Endothelial cell of umbilical vein (primary cell): ENCODE results near the gene SFMBT2. TPM values are rescaled to one million over a fixed set of nuclear protein-coding genes. Genes with fewer than 3 reads are reported as not detected.

ENCODE experiments used
- BruUV-seq: library from RNA; stranded (reverse); fragments of 400-500 nt; replicated peaks from 2 replicates; lab custom pipeline; 2021; lab: Mats Ljungman, UMichigan
- CTCF ChIA-PET: fragments of 300-600, 350-600 bp; sonication (Branson Sonifier 250); formaldehyde crosslinking; loops from one replicate; lab custom pipeline; 2021; ENCODE audit warnings: antibody characterized with exemption, inconsistent platforms; lab: Charles Lee
- POLR2A ChIA-PET: fragments of 300-600, 350-600 bp; sonication (Branson Sonifier 250); formaldehyde crosslinking; loops from one replicate; lab custom pipeline; 2021; ENCODE audit warnings: antibody characterized with exemption, inconsistent platforms; lab: Charles Lee
- DNase-seq: peaks from one replicate; pipeline ENCODE4 v3.0.0-alpha.2; 2011; ENCODE audit warnings: low read depth, low spot score
- FAIRE-seq: peaks from 2 replicates; lab custom pipeline; 2011; peaks lifted over from hg19 to GRCh38; lab: Jason Lieb, UNC
- H2AFZ ChIP-seq: 2 replicates; pipeline ENCODE4 v1.6.0; 2012; ENCODE audit warnings: low read depth, low read length, control low read depth, inconsistent platforms
- H3K27ac ChIP-seq: 2 replicates; pipeline ENCODE4 v1.5.1; 2011; ENCODE audit warnings: low read depth, mild to moderate bottlenecking, control low read depth, low read length, moderate library complexity; ENCODE audit not compliant: insufficient read depth
- H3K27me3 ChIP-seq, 2 experiments: 2 replicates each; pipeline versions ENCODE4 v1.6.0 to v1.6.1; 2011; ENCODE audit warnings: low read length in 2 of 2, mixed read lengths in 1 of 2; ENCODE audit not compliant: control insufficient read depth in 2 of 2, insufficient read depth in 2 of 2
- H3K36me3 ChIP-seq, 2 experiments: 2 replicates in 1 of 2; 3 replicates in 1 of 2; pipeline ENCODE4 v1.5.1; 2011; ENCODE audit warnings: low read length in 2 of 2, mild to moderate bottlenecking in 1 of 2, moderate library complexity in 1 of 2; ENCODE audit not compliant: control insufficient read depth in 2 of 2, insufficient read depth in 2 of 2; ENCODE audit errors: extremely low read depth in 1 of 2
- H3K4me1 ChIP-seq: 3 replicates; pipeline ENCODE4 v1.5.1; 2011; ENCODE audit warnings: mild to moderate bottlenecking, low read length; ENCODE audit not compliant: control insufficient read depth, insufficient read depth; ENCODE audit errors: extremely low read depth
- H3K4me2 ChIP-seq: 2 replicates; pipeline ENCODE4 v1.6.1; 2011; ENCODE audit warnings: low read length, control low read depth, mixed read lengths; ENCODE audit not compliant: insufficient read depth
- H3K4me3 ChIP-seq, 3 experiments: fragments of 200-600 bp in 1 of 3; sonication (generic), shearing (Covaris generic) in 1 of 3; replicated peaks in 1 of 3; 2 replicates each; pipeline ENCODE4 v1.5.1; 2011 to 2016; ENCODE audit warnings: control low read depth in 3 of 3, low read length in 3 of 3, mild to moderate bottlenecking in 2 of 3, inconsistent platforms in 1 of 3, low read depth in 1 of 3, moderate library complexity in 1 of 3; ENCODE audit not compliant: insufficient read depth in 1 of 3
- H3K79me2 ChIP-seq: 2 replicates; pipeline ENCODE4 v1.6.0; 2012; ENCODE audit warnings: low read length, inconsistent platforms; ENCODE audit not compliant: control insufficient read depth, insufficient read depth
- H3K9ac ChIP-seq: replicated peaks from 2 replicates; pipeline ENCODE3; 2011; ENCODE audit warnings: low read length, control low read depth; ENCODE audit not compliant: insufficient read depth; ENCODE audit errors: extremely low read depth
- H3K9me1 ChIP-seq: replicated peaks from 3 replicates; pipeline ENCODE4 v1.6.0; 2011; ENCODE audit warnings: mild to moderate bottlenecking, low read length; ENCODE audit not compliant: control insufficient read depth, insufficient read depth; ENCODE audit errors: extremely low read depth
- H3K9me3 ChIP-seq: replicated peaks from 2 replicates; pipeline ENCODE4 v1.5.1; 2012; ENCODE audit warnings: low read length, inconsistent platforms; ENCODE audit not compliant: control insufficient read depth, insufficient read depth
- H4K20me1 ChIP-seq: replicated peaks from 2 replicates; pipeline ENCODE3; 2011; ENCODE audit warnings: mild to moderate bottlenecking, low read length; ENCODE audit not compliant: control insufficient read depth, insufficient read depth; ENCODE audit errors: extremely low read depth
- CTCF ChIP-seq, 2 donors: IDR thresholded peaks; 1 replicate in 1 of 2; 2 replicates in 1 of 2; pipeline ENCODE4 v1.5.1; 2011; ENCODE audit warnings: low read length in 2 of 2, mild to moderate bottlenecking in 2 of 2, moderate library complexity in 2 of 2, control low read depth in 1 of 2, inconsistent platforms in 1 of 2, low read depth in 1 of 2; ENCODE audit not compliant: insufficient read depth in 1 of 2; ENCODE audit errors: extremely low read depth in 1 of 2
- EZH2 ChIP-seq: IDR thresholded peaks from 2 replicates; pipeline ENCODE4 v1.6.1; 2012; ENCODE audit warnings: borderline replicate concordance, low read depth, mild to moderate bottlenecking, moderate library complexity, low read length, inconsistent platforms; ENCODE audit not compliant: severe bottlenecking
- FOS ChIP-seq: IDR thresholded peaks from 2 replicates; pipeline ENCODE4 v1.6.1; 2011; ENCODE audit warnings: mild to moderate bottlenecking, low read length, moderate library complexity, borderline replicate concordance; ENCODE audit not compliant: insufficient read depth
- GATA2 ChIP-seq: IDR thresholded peaks from 2 replicates; pipeline ENCODE4 v1.7.0; 2011; ENCODE audit warnings: low read depth, mild to moderate bottlenecking, moderate library complexity, mixed read lengths, low read length; ENCODE audit not compliant: insufficient read length, insufficient read depth
- JUN ChIP-seq: IDR thresholded peaks from 2 replicates; pipeline ENCODE4 v1.6.1; 2011; ENCODE audit warnings: borderline replicate concordance, low read depth; ENCODE audit not compliant: insufficient read length, insufficient read depth
- MAX ChIP-seq: IDR thresholded peaks from 2 replicates; pipeline ENCODE4 v1.6.1; 2011; ENCODE audit not compliant: insufficient read depth, insufficient read length
- MYC ChIP-seq: IDR thresholded peaks from one replicate; pipeline ENCODE4 v1.6.1; 2011; ENCODE audit warnings: mild to moderate bottlenecking, low read depth, low read length
- POLR2A ChIP-seq: IDR thresholded peaks from 2 replicates; pipeline ENCODE4 v1.6.1; 2012; ENCODE audit warnings: low read depth, mild to moderate bottlenecking, control low read depth, low read length
- POLR2AphosphoS5 ChIP-seq: IDR thresholded peaks from 2 replicates; pipeline ENCODE4 v1.6.1; 2012; ENCODE audit warnings: low read depth, mild to moderate bottlenecking, control low read depth, low read length, moderate library complexity; ENCODE audit not compliant: insufficient read depth
- dilution Hi-C: fragments of 300-500 bp; cut with MboI; formaldehyde crosslinking; loops from one replicate; pipeline ENCODE4 v1.15.0; 2019; ENCODE audit warnings: low sequenced_read_pairs; ENCODE audit not compliant: extremely low pct_ligation_motif_present
- intact Hi-C: fragments of 100-400 bp; cut with micrococcal nuclease; formaldehyde crosslinking; loops from one replicate; pipeline ENCODE4 v1.10.0; 2022
- polyA plus RNA-seq, 4 experiments: library from polyadenylated mRNA; depleted of rRNA in 3 of 4; stranded (reverse) in 3 of 4; unstranded in 1 of 4; fragments of >200 nt; gene quantifications; 2 replicates each; pipeline versions ENCODE4 v1.2.1 to v1.2.3, GENCODE V29; 2011 to 2012; ENCODE audit warnings: missing spikeins in 1 of 4
- total RNA-seq: library from RNA; stranded (reverse); gene quantifications from 2 replicates; pipeline ENCODE4 v1.2.3, GENCODE V29; 2021

SFMBT2 gene
- total and polyA plus RNA-seq, 2 donors (not counting 3 experiments of a cell fraction or from before 2014, with no cell fraction given), result 0.14 to 0.64 TPM

- Histone ChIP-seq H3K4me3 (no peak overlapping the region), H3K9me3 (no peaks in the 10 kb centered on the region), H3K4me2 (no peak overlapping the region), H3K27me3 (no peaks in the 10 kb centered on the region), H3K27ac (no peak overlapping the region), H3K9me1 (no peaks in the 10 kb centered on the region), H2AFZ (no peak overlapping the region), H3K9ac (no peak overlapping the region), H3K36me3 (no peaks in the 10 kb centered on the region), H3K4me1 (no peaks in the 10 kb centered on the region), H3K79me2 (no peaks in the 10 kb centered on the region), H4K20me1 (no peaks in the 10 kb centered on the region)
- TF ChIP-seq POLR2AphosphoS5, result no peak
- no peak for TF ChIP-seq CTCF (IDR thresholded peaks at IDR 0.05; ENCODE audit: extremely low read depth in 1 of 2, insufficient read depth in 1 of 2, low read depth in 1 of 2, low read length in 2 of 2)
- TF ChIP-seq MAX, result no peak
- ChIA-PET POLR2A (no interaction called here), CTCF (no interaction called here)
- dilution Hi-C loops, result no loop called here
- BruUV-seq, result no TSS peak
- DNase-seq, result no peak
- FAIRE-seq, result no peak
- intact Hi-C loops, result no loop called here
Measured at GRCh38 chr10:7225133-7225532, 185.7 kb downstream of the SFMBT2 start.

- ChIA-PET POLR2A (no interaction called here), CTCF (no interaction called here)
- no peaks in the 10 kb centered on the region for H3K9me1 ChIP-seq
- H3K4me3 ChIP-seq, result no peak overlapping the region
- H3K9me3 ChIP-seq, result no peaks in the 10 kb centered on the region
- BruUV-seq, result no TSS peak
- H3K9ac ChIP-seq, result no peak overlapping the region
- no peaks in the 10 kb centered on the region for H4K20me1 ChIP-seq
- no peaks in the 10 kb centered on the region for H3K4me1 ChIP-seq
- intact Hi-C loops (no loop called here), dilution Hi-C loops (no loop called here)
- no peaks in the 10 kb centered on the region for H3K27me3 ChIP-seq
- FAIRE-seq (no peak), DNase-seq (no peak)
- H3K27ac ChIP-seq, result no peak overlapping the region
- no peaks in the 10 kb centered on the region for H3K79me2 ChIP-seq
- no peak overlapping the region for H3K4me2 ChIP-seq
- no peaks in the 10 kb centered on the region for H3K36me3 ChIP-seq
- TF ChIP-seq GATA2 (no peak), EZH2 (no peak), FOS (no peak), MAX (no peak), MYC (no peak), POLR2A (no peak), CTCF (IDR thresholded peaks at IDR 0.05; ENCODE audit: extremely low read depth in 1 of 2, insufficient read depth in 1 of 2, low read depth in 1 of 2, low read length in 2 of 2) (no peak), JUN (no peak), POLR2AphosphoS5 (no peak)
- no peak overlapping the region for H2AFZ ChIP-seq
Measured at GRCh38 chr10:7218968-7219367, 191.9 kb downstream of the SFMBT2 start.
